Measurements from ENCODE around the gene NDUFB6.
"Not testable (repeated sequence)": the region's sequence is repeated elsewhere in the genome, so short reads cannot be mapped to it uniquely, and the experiment has no call there.

The NDUFB6 gene

GRCh38 chr9:32603914-32604852 lies 31.2 kb upstream of the NDUFB6 start:
- H3K4me2 ChIP-seq (ENCODE audit: low read length), result no peak overlapping the region
- H3K4me1 ChIP-seq (ENCODE audit: control insufficient read depth, low read length), result no peaks in the 10 kb centered on the region
- no peak overlapping the region for H3K27ac ChIP-seq (ENCODE audit: low read depth, low read length)
- no peaks in the 10 kb centered on the region for H3K9me2 ChIP-seq (replicated peaks; ENCODE audit: control insufficient read depth, low read length)
- no peaks in the 10 kb centered on the region for H4K20me1 ChIP-seq (ENCODE audit: control insufficient read depth, insufficient read depth, low read depth, low read length)
- H3F3A ChIP-seq (ENCODE audit: control insufficient read depth, insufficient read depth), result no peaks in the 10 kb centered on the region
- peaks cover 5% of the 10 kb centered on the region; the same call in 1 of the 2 replicates for H3K27me3 ChIP-seq (ENCODE audit: control insufficient read depth, low read length)
- no peaks in the 10 kb centered on the region for H3K36me3 ChIP-seq (ENCODE audit: control insufficient read depth, low read length)
- no peaks in the 10 kb centered on the region for H3K9me3 ChIP-seq (ENCODE audit: control insufficient read depth, insufficient read depth, low read length)
- no peak overlapping the region for H3K4me3 ChIP-seq (ENCODE audit: low read length)
- TF ChIP-seq, protein P1, sequence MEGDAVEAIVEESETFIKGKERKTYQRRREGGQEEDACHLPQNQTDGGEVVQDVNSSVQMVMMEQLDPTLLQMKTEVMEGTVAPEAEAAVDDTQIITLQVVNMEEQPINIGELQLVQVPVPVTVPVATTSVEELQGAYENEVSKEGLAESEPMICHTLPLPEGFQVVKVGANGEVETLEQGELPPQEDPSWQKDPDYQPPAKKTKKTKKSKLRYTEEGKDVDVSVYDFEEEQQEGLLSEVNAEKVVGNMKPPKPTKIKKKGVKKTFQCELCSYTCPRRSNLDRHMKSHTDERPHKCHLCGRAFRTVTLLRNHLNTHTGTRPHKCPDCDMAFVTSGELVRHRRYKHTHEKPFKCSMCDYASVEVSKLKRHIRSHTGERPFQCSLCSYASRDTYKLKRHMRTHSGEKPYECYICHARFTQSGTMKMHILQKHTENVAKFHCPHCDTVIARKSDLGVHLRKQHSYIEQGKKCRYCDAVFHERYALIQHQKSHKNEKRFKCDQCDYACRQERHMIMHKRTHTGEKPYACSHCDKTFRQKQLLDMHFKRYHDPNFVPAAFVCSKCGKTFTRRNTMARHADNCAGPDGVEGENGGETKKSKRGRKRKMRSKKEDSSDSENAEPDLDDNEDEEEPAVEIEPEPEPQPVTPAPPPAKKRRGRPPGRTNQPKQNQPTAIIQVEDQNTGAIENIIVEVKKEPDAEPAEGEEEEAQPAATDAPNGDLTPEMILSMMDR (IDR thresholded peaks at IDR 0.05; ENCODE audit: low read depth, low read length, poor library complexity, severe bottlenecking), result no peak
- TF ChIP-seq EZH2phosphoT487 (IDR thresholded peaks at IDR 0.05; ENCODE audit: borderline replicate concordance, low read length), result no peak
- H3K79me2 ChIP-seq (ENCODE audit: control insufficient read depth, low read length), result no peaks in the 10 kb centered on the region

DNA sequence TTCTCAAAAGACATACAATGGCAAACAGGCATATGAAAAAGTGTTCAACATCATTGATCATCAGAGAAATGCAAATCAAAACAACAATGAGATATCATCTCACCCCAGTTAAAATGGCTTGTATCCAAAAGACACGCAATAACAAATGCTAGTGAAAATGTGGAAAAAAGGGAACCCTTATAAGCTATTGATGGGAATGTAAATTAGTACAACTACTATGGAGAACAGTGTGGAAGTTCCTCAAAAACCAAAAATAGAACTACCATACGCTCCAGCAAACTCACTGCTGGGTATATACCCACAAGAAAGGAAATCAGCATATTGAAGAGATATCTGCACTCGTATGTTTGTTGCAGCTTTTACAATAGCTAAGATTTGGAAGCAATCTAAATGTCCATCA lies 26.1 kb upstream of the NDUFB6 start:
- not testable (repeated sequence) for H3K79me2 ChIP-seq (ENCODE audit: control insufficient read depth, low read length); H3K27me3 ChIP-seq (ENCODE audit: control insufficient read depth, low read length); H4K20me1 ChIP-seq (ENCODE audit: control insufficient read depth, insufficient read depth, low read depth, low read length); H3K9me3 ChIP-seq (ENCODE audit: control insufficient read depth, insufficient read depth, low read length); H3K27ac ChIP-seq (ENCODE audit: low read depth, low read length); H3F3A ChIP-seq (ENCODE audit: control insufficient read depth, insufficient read depth); H3K4me2 ChIP-seq (ENCODE audit: low read length); H3K36me3 ChIP-seq (ENCODE audit: control insufficient read depth, low read length); H3K4me1 ChIP-seq (ENCODE audit: control insufficient read depth, low read length); H3K4me3 ChIP-seq (ENCODE audit: low read length); H3K9me2 ChIP-seq (replicated peaks; ENCODE audit: control insufficient read depth, low read length)

DNA sequence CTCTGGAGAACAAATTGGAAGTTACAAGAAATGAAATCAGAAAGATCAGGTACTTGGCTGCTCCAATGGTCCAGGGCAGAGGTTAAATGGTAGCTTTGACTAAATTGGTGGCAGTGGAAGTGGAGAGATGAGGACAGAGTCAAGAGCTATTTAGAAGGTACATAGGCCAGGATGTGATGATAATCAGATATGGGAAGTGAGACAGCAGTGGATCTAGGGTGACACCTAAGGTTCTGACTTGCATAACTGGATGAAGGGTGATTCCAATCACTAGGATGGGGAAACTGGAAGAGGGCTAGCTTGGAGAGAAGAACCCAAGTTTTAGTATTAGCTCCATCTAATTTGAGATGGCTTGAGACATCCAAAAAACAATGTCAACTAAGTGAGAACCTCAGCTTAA lies 24.0 kb upstream of the NDUFB6 start:
- TF ChIP-seq EZH2phosphoT487 (IDR thresholded peaks at IDR 0.05; ENCODE audit: borderline replicate concordance, low read length), result no peak
- TF ChIP-seq, protein P1 (IDR thresholded peaks at IDR 0.05; ENCODE audit: low read depth, low read length, poor library complexity, severe bottlenecking), result no peak
- Histone ChIP-seq H3K36me3 (ENCODE audit: control insufficient read depth, low read length) (no peaks in the 10 kb centered on the region), H3K27ac (ENCODE audit: low read depth, low read length) (no peak overlapping the region), H3K9me2 (replicated peaks; ENCODE audit: control insufficient read depth, low read length) (no peaks in the 10 kb centered on the region), H3K27me3 (ENCODE audit: control insufficient read depth, low read length) (peaks cover 5% of the 10 kb centered on the region; the same call in 1 of the 2 replicates), H3K4me1 (ENCODE audit: control insufficient read depth, low read length) (no peaks in the 10 kb centered on the region), H3K4me3 (ENCODE audit: low read length) (no peak overlapping the region), H4K20me1 (ENCODE audit: control insufficient read depth, insufficient read depth, low read depth, low read length) (no peaks in the 10 kb centered on the region), H3K4me2 (ENCODE audit: low read length) (no peak overlapping the region), H3F3A (ENCODE audit: control insufficient read depth, insufficient read depth) (no peaks in the 10 kb centered on the region), H3K9me3 (ENCODE audit: control insufficient read depth, insufficient read depth, low read length) (no peaks in the 10 kb centered on the region), H3K79me2 (ENCODE audit: control insufficient read depth, low read length) (no peaks in the 10 kb centered on the region)
